Amniotic epithelial cell (primary cell): ENCODE data around the gene CDKN2D.
"Not testable (repeated sequence)": the region's sequence is repeated elsewhere in the genome, so short reads cannot be mapped to it uniquely, and the experiment has no call there.

ENCODE experiments used
- DNase-seq: peaks from one replicate; pipeline ENCODE4 v3.0.0-alpha.2; 2010; ENCODE audit warnings: low read depth

CDKN2D gene

DNA sequence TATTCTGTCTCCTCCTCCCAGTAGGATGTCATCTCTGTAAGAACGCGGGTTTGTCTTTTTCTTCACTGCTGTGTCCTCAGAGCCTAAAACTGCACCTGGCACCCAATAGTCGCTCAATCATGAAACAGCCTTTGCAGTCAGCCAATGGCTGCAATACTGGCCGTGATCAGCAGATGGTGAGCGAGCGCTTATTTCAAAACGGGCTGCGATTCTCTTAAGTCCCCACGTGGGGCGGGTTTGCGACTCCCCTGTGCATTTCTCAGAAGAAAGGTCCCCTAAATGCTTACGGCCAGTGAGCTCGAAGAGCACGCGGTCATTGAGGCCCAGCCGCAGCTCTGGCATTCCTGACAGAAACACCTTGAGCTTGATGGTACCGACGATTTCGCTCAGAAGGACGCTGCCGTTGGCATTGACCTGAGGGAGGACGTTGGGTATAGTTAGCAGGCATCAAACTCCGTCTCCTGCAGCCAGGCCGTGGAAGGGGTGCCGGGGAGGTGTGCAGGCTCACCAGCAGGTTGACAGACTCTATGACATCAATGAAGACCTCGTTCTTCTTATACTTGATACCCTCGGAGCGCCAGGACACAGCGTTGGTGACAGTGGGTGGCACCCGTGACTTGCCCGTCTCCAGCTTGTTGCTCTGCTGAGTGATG lies 12.3 kb upstream of the CDKN2D start:
- DNase-seq, result peak; percentile 82

DNA sequence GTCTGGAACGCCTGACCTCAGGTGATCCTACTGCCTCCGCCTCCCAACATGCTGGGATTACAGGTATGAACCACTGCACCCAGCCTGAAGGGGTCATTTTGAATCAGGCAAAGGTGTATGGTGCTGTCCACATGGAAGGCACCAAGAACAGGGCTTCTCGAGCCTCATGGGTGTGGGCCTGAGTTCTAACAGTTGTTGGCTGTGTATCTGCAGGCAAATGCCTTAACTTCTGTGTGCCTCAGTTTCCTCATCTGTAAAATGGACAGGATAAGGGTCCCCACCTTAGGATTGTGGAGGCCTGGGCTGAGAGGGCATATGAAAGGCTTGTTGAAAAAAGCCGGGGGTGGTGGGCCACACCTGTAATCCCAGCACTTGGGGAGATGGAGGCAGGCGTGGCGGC lies 9.2 kb upstream of the CDKN2D start:
- DNase-seq, result no peak

DNA sequence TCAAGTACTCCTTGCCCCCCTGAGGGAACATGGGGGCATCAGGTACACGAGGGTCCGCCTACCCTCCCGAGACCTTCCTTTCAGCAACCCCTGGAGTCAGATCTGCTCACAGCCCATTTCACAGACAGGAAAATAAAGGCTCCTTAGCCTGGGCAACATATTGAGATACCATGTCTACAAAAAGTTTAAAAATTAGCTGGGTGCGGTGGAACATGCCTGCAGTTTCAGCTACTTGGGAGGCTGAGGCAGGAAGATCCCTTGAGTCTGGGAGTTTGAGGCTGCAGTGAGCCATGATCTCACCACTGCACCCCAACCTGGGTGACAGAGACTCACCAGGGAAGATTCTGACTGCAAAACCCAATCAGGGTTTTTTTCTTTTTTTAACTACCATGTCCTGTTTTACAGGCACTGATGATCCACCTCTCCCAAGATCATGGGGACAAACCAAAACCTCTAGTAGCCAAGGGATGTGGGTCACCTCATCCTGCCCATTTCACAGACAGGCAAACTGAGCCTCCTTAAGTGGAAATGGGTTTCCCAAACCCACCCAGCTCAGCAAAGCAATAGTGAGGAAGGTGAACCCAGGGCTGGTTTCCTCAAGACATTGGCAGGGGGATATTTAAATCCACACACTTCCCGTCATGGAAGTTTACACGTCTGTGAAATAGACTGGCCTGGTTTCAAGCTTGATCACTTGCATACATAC lies 6.4 kb upstream of the CDKN2D start:
- no peak for DNase-seq

DNA sequence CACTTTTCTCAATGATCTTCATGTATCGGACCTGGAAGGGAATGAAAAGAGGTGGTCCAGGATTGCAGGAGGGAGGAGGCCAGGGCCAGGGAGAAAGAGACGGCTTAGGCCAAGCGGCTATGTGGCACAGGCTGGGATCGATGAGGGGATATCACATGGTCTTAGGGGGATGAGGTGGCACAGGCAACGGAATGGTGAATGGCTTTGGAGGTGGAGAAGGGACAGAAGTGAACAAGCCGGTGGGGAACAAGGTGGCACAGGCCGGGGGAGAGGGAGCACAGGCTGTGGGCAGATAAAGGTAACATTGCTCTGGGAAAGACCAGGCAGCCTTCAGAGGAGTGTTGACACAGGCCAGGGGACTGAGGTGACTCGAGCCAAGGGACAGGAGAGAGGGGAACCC lies 5.7 kb upstream of the CDKN2D start:
- no peak for DNase-seq

DNA sequence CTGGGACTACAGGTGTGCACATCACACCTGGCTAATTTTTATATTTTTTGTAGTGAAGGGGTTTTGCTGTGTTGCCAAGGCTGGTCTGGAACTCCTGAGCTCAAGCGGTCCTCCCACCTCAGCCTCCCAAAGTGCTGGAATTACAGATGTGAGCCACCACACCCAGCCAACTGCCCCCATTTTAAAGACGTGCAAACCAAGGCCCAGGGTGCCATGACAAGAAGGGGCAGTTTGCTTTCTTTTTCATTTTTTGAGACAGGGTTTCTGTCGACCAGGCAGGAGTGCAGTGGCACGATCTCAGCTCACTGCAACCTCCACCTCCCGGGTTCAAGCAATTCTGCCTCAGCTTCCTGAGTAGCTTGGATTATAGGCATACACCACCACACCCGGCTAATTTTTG lies 5.0 kb upstream of the CDKN2D start:
- DNase-seq, result not testable (repeated sequence)

DNA sequence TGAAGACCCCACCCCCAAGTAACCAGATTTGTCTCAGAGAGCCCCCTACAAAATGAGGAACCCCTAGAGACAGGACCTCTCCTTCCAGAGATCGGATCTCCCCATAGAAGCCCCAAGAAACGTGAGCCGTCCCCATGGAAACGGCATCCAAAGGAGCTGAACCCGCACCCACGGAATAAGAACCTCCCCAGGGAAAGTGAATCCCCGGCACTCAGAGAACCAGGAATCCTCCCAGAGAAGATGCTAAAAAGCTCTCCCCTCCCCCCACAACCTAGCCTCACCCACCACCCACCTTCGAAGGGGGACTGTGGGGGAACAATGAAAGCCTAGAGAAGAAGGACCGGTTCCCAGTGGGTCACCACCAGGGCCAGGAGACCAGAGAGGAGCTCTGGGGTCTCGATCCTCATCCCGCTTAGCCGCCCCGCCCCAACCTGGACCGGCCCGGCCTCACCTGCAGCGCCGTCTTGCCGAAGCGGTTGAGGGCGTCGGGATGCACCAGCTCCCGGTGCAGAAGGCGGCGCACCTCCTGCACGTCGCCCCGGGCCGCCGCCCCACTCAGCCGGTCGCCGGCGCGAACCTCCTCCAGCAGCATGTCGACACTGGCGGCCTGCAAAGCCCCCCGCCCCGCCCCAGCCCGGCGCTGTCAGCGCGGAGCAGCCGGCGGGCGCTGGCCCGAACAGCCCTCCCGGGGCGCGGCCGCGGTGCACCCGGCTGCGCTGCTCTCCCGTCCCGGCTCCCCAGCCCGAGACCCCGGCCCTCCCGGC lies 535 bp downstream of the CDKN2D start:
- no peak for DNase-seq

DNA sequence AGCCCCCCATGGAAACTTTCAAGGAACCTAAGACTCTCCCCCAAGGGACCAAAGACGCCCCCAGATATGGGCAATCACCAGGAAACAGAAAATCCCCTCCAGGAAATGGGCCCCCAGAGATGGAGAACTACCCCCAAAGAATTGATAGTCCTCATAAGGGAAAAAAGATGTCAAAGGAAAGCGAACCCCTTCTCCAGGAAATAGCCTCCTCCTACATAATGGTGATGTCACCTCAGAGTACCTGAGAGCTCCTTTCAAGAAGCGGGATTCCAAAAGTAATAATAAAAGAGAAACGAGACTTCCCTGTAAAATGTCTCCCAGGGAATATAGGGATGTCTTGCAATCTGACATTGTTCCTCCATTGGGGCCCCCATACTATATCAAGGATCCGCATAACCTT lies 1.1 kb downstream of the CDKN2D start:
- DNase-seq, result no peak

DNA sequence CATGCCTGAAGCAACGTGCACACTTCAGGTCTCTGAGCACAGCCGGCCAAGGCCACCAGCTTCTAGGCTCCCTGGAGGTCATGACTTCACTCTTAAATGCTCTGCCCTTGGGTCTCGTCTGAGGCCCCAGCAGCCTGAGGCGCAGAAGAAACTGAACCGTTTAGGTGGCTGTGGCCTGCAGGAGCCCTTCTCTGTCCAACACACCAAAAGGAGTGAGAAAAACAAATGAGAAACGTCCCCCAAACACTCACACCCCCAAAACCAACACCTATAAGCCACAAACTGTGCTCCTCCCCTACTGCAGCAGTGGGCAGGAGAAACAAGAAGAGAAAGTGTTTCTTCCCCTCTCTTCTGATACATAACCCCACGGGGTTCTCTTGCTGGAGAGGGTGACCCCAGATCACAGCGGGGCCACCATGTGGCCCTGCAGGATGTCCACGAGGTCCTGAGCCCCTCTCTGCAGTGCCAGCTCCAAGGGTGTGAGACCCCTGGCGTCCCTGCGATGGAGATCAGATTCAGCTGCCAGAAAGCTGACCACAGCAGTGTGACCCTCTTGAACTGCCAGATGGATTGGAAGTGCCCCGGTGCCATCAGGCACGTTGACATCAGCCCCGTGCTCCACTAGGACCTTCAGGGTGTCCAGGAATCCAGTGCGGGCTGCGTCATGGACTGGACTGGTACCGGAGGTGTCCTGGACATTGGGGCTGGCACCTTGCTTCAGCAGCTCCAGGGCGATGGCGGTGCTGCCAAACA lies 1.9 kb downstream of the CDKN2D start:
- no peak for DNase-seq

DNA sequence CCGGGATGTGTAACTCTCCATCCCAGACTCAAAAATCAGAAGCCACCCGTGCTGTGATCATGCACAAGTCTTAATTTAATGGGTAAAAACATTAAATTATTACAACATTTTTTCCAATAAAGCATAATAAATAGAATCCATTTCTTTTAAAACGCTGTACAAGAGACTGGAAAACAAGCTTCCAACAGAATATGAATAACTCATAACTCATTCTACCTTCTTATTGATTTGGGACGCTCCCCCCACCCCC lies 2.4 kb downstream of the CDKN2D start:
- DNase-seq, result no peak

DNA sequence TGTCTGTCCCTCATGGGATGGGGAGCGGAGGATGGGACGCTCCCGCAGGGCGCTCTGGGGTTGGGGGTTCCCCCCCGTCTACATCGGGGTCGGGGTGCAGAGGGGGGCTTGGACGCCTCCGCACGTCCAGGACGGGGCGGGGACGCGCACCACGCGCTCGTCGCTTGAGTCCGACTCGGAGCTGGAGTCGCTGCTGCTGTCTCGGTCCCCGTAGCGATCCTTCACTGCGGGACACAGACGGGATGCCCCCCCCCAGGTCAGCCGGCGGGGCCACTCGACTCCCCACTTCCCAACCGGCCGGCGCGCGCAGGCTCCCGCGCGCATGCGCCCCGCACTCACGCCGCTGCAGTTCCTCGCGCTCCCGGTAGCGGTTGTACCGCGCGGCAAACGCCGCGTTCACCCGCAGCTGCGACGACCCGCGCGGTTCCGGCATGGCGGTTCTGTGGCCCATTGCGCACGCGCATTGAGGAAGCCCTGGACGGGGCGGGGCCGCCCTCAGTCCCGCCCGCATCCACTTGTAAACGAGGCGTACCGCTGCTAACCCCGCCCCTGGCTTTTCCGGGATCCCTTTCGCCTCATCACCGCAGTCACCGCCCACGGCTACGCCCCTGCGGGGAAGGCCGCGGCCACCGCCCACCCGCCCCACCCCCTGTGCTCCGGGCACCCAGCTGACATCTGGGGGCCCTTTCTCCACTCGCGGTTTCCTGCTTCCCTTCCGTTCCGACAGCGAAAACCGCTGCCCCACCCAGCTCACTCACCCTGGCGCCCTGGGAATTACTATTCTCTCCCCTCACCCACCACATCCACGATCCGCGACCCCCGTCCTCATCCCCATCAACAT lies 3.0 kb downstream of the CDKN2D start, which contains the start of gene KRI1:
Gene KRI1, minus strand, starts transcription at position 444 of the 841 bp plus-strand sequence. Its CDS starts 11 bp downstream, at position 433.
- DNase-seq, result peak; percentile 94

DNA sequence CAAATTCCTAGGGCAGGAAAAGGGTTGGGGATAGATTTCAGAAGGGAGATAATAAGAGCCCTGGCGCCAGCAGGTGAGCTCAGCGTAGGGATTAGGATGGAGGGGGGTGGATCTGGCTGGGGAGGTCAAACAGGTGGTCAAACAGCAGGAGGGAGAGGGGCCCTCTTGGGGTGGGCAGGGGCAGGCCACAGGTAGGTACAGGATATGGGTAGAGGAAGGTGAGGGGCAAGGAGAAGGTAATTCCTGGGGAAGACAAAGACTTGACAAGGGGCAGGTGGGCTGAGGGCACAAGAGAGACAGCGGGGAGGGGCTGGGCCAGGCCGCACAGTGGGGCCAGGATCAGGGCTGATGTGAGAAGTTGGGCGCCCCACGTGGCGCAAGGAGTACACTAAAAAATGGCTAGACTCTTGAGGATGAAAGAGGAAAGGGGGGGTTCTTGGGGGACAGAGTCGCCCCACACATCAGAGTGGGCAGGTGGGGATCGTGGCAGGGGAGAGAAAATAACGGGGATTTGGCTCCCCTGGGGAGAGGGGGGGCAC lies 3.7 kb downstream of the CDKN2D start:
- no peak for DNase-seq

DNA sequence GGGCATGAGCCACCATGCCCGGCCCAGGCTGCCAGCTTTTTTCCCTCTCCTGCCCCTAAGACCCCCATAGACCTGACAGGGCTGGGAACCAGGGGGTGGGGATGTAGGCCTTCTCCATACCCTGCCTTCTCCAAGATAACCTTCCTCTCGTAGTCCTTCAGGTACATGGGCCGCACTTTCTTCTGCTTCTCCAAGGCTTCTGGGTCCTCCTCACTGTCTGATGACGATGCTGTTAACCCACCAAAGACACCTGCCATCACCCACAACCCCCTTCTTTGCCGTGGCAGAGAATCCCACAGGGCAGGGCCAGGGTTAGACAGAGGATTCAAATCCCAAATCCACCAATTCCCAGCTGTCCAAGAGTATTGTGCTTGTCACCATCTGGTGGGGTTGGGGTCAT lies 6.2 kb downstream of the CDKN2D start:
- no peak for DNase-seq

DNA sequence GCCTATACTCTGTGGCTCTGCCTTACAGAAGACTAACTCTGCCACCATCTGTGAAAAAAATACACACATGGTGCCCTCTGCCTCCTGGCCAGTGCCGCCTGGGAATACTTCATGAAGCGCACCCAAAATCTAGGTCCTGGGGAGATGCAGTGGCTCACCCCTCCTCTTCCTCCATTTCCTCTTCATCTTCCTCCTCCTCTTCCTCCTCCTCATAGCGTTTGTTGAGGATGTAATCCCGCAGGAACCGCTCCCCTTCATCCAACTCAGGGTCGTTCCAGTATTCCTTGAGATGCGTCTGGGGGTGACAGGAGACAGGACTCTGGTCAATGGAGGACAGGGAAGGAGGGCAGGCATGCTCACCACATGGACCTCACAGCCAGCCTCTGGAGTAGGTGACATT lies 8.6 kb downstream of the CDKN2D start:
- DNase-seq, result no peak

DNA sequence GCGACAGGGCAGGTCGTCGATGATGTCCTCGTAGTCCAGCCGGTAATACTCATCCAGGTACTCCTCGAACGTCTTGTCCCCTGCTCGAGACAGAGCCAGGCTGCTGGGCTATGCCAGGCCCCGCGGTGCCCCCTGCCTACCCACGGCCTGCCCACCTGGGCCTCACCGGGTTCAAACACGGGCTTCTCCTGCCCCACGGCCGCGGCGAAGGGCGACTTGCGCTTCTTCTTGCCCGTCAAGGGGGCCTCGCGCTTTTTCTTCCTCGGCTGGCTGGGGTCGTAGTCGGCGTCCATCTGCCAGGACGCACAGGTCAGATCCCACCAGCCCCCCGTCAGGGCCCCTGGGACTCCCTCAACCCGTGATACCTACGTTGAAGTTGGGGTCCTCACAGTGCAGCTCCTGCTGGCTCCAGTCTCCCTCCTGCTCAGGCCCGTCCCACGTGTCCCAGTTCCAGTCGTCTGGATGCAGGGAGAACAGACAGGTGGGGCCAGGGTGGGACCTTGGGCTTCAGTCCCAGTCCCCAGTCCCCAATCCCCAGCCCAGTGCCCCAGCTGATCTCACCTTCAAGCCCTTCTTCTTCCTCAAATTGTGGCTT lies 11.1 kb downstream of the CDKN2D start:
- DNase-seq, result no peak

DNA sequence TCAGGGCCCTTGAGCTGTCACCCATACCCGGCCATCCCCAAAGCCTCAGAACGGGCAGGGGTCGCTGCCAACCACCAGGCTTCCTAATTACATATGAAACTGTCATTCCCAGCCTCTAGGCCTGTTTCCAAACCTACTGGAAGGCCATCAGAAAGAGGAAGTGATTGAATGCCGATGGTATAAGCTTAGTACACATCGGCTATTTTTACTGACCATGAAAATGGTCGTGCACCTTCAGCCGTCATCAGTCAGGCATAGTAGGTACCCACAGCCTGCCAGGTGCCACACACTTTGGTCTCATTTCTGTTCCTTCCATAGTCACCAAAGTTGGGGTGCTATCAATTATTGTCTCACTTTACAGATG lies 13.2 kb downstream of the CDKN2D start:
- DNase-seq, result no peak

DNA sequence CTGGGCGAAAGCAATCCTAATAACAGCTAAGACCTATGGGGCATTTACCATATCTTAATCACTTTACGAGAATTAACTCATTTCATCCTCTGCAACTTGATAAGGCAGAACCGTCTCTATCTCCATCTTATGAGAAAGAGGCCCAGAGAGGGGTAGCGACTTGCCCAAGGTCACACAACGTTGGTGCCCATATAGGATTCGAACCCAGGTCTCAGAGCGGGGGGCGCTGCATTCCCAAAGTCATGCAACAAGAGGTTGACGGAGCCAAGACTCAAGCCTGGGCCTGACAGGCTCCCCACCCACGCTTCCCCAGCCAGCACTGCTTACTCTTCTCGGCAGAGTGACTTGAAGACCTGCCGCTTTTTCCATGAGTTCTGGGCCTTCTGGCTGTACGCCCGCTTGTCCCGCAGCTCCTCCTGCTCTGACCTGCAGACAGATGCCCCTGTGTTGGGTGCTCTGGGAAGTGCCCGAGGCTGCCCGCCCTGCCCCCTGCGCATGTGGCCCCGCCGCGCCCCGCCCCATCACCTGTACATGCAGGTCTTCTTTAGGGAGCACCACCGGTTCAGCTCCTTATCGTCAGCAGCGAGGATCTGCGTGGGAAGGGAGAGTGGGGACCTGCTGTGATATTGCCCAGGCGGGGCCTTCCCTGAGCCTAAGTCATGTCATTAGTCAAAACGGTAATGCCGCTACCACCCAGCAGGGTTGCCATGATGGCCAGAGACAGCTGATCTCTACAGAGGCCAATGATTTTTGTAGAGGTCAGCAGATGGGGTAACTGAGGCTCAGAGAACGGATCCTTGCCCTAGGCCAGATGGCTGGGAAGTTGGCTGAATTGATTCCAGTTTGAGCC lies 13.8 kb downstream of the CDKN2D start:
- no peak for DNase-seq

DNA sequence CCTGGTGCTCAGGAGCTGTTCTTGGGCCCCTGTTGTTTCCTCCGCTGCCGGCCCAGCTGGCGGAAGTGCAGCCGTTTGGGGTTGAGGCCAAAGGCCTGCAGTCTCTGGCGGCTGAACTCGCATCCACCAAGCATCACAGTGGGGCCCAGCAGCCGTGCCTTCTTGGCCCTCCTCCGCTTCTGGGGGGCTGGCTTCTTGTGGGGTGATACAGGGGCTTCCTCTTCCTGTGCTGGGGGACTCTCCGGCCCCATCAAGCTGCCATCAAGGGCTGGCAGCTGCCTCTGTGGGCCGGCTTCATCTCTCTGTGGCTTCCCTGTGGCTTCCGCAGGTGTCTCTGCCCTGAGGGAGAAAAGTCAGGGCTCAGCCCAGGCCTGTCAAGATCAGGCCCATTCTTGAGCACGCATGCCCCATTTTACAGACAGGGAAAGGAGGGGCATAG lies 14.8 kb downstream of the CDKN2D start:
- DNase-seq, result no peak

DNA sequence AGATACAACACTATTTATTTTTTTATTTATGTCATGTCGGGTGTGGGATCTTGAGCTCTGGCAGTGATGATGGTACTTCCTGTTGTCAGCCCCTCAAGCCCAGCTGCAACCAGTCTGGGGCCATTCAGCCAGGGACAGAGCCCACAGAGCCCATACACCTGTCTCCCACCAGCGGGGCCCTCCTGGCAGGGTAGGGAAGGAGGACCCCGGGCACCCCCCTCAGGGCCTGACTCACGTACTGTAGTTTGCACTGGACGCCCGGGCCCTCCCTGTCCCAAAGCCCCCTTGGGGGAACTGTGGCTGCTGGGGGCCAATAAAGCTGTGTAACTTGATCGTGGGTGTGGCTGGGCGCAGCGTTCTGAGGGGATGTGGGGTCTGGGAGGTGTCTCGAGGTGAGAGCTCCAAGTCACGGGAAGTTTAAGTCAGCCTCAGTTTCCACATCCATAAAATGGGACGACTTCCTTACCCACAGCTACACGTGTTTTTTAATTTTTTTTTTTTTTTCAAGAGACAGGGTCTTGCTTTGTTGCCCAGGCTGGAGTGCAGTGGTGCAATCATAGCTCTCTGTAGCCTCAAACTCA lies 15.6 kb downstream of the CDKN2D start:
- no peak for DNase-seq

DNA sequence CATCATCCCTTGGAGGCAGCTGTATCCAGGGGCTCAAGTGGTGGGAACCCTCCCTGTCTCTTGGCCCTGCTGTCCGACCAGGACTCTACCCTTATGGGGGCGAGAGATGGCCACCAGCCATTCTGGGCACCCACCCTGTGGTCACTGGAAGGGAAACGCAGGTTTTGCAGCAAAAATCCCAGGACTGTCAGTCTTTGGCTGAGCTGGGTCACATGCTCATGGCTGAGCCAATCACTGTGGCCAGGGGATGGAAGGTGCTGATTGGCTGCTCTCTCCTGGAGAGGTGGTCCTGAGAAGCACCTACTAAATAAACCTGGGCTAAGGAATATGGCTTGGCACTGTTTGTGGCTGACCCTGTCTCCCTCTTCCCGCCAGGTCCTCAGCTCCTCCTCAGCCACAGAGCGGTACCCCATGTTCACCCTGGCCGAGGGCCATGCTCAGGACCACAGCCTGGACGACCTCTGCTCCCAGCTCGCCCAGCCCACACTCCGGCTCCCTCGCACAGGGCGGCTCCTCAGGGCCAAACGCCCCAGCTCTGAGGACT lies 16.2 kb downstream of the CDKN2D start:
- DNase-seq, result peak; percentile 33
